T-helper 22 cell (primary cell): ENCODE data around the gene FRMPD1.

ENCODE experiments used
- DNase-seq: peaks from one replicate; pipeline ENCODE4 v3.0.0-alpha.2; 2020; ENCODE audit warnings: low read depth

FRMPD1 gene

DNA sequence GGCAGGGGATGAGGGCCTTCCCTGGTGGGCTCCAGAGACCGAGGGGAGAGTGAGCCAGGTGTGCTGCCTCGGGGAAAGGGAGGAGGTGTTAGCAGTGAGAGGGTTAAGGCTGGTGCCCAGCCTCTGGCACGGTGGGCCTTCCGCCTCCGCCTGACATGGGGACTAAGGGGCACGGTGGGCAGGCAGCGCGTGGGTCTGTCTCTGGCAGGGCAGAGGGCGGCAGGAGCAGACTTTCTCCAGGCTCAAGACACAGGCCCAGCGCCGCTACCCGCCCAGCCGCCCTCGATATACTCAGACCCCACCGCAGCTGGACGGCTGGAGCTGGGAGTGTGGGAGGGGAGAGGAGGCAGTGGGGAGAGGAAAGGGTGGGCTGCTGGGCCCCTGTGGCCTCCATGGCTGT lies 14.9 kb upstream of the FRMPD1 start:
- no peak for DNase-seq

DNA sequence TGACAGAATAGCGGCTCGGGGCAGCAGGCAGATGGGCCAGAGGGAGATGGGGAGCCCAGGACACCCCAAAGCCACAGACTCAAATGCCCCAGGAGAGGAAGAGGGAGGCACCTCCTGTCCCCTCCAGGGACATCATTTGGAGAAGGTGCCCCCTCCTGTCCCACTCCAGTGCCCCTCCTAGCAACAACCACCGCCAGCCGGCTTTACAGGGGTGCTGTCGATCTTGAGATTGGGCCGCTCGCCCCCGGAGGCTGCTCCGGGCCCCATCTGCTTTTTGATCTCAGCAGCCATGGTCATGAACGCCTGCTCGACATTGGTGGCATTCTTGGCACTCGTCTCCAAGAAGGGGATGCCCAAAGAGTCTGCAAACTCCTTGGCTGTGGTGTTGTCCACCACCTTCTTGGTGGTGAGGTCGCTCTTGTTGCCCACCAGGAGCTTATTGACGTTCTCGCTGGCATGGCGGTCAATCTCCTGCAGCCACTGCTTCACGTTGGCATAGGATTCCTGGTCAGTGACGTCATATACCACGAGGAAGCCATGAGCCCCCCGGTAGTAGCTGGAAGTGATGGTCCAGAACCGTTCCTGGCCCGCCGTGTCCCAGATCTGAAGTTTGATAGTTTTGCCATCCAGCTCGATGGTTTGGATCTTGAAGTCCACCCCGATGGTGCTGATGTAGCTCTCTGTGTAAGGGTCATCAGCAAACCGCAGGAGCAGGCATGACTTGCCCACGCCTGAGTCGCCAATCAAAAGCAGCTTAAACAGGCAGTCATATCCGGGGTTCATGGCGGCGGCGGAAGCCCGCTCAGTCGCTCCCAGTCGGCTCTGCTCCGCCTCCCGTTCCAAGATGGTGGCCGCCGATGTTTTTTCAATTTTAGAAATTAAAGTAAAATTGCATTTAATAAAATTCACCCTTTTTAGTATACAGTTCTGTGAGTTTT lies 14.0 kb upstream of the FRMPD1 start:
- DNase-seq: no peak

DNA sequence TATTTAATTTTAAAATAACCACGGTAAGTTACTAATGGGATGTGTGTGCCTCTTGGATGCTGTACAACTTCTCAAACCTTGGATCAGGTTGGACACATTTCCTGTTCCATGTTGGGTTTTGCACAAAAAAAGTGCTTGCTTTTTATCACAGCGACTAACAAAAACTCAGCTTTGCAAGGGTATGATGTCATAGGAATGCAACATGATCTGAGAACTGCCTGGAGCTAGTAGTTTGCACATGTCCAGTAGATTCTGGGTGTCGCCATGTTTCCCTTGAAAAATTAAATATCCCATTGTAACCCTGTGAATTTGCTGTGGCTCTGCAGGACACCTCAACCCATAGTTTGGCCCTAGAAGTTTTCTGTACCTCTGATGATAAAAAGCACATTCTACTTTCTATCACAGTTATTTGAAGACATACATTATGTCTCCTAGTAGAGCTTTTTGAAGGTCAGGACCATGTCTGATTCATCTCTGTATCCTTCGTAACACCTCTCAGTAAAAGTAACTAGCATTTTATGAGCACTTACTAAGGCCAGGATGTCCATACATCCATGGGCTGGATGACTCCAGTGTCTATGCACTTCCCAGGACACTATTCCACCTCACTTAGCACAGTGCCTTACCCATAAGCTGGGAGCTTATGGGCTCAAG lies 11.5 kb upstream of the FRMPD1 start:
- no peak for DNase-seq

DNA sequence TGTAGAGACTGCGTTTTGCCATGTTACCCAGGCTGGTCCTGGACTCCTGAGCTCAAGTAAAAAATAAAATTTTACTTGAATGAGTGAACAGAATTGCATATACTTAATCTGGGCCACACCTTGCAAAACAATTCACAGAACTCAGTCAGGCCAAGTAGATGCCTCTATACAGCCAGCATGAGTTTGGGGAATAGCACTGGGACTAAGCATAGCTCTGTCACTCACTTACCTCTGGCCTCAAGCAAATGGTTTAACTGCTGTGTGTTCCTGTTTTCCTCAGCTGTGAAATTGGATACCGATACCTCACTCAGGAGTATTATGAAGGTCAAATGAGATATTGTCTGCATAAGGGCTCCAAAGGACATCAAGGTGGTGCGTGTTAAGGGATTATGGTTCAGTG lies 10.9 kb upstream of the FRMPD1 start:
- DNase-seq: no peak

- no peak for DNase-seq
Measured at GRCh38 chr9:37640246-37640645, 10.5 kb upstream of the FRMPD1 start.

- no peak for DNase-seq
Measured at GRCh38 chr9:37641331-37641730, 9.4 kb upstream of the FRMPD1 start.

- DNase-seq: no peak
Measured at GRCh38 chr9:37643214-37643613, 7.5 kb upstream of the FRMPD1 start.

GRCh38 chr9:37645903-37646506 lies 4.7 kb upstream of the FRMPD1 start:
- no peak for DNase-seq

DNA sequence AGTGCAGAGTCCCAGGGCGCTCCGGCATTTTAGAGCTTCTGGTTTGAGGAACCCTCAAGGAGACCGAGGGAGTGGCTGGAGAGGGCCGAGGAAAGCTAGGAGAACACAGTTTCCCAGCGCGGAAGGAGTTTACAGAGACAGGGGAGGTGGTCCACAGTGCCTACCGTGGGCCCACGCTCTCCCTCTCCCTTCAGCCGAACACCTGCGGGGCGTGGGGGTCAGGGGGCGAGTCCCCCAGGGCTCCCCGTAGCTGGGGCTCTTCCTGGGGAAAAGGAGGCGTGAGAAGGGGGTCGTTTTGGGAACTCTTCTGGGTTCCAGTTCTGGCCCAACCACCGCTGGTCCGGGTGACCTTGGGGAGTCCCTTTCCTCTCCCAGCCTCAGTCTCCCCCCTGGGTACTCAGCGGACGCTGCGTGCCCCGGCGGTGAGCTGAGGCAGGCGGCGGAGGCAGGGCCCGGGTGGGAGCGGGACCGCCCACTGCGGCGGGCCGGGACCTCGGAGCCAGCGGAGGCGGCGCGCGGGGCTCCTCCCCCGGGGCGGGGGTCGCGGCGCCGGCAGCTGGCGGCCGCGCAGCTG lies 368 bp upstream of the FRMPD1 start:
- DNase-seq: no peak

DNA sequence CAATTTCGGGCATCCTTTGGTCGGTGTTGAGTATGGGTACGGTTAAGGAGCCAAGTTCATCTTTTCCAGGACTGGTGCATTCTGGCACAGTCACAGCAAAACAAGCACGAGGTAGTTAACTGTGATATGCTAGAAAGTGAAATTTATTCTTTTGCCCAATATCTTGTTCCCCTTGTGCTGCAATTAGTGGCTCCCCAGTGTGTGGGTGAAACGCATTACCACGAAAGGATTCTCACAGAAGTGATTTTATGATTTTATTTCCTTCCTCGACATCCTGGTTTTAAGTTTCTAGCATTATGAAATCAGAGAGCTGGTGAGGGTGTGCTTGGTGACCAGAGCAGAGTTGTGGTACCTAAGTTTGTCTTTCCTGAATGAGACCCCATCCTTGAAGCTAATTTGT lies 1.5 kb downstream of the FRMPD1 start:
- DNase-seq: no peak

GRCh38 chr9:37653385-37653784 lies 2.6 kb downstream of the FRMPD1 start:
- DNase-seq: no peak

- DNase-seq: no peak
Measured at GRCh38 chr9:37656936-37657335, 6.2 kb downstream of the FRMPD1 start.

DNA sequence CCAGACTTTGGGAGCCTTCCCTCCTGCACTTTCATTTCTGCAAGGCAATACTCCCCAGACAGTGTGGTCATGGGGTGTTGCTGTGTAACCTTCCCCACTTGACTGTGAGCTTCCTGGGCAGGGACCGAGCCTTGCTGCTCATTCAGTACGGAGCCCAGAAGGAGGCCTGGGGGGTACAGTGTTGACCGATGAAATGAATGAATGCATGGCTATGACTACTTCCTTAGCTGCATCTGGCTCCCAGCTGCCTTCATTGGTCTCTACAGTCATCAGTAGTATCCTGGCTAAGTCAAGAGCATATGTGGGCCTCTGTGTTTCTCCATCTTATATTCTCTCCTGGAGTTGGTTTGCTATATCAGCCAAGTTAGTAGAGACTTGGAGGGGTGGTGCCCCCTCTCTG lies 9.9 kb downstream of the FRMPD1 start:
- DNase-seq: no peak

- no peak for DNase-seq
Measured at GRCh38 chr9:37663926-37664325, 13.2 kb downstream of the FRMPD1 start.

GRCh38 chr9:37667706-37668105 lies 17.0 kb downstream of the FRMPD1 start:
- DNase-seq: no peak

DNA sequence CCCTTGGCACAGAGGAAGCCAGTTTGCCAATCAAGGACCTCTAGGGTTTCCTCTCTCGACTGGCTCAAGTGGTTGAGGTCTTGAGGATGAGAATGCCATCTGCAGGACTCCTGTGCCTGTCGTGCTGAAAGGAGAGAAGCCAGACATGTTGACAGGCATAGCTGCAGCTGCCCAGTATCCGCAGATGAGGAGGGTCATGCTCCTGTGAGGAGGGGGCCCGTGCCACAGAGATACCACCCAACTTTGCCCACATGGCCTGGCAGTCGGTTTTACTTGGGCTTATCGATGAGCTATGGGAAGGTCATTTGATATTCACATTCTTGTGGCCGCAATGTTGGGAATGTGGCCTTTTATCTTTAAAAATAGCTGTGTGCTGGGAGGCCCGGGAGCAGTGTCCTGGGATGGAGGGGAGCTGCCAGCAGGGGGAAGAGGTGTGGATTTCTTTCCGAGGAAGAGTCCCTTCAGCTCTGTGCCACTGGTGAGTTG lies 17.4 kb downstream of the FRMPD1 start:
- no peak for DNase-seq

DNA sequence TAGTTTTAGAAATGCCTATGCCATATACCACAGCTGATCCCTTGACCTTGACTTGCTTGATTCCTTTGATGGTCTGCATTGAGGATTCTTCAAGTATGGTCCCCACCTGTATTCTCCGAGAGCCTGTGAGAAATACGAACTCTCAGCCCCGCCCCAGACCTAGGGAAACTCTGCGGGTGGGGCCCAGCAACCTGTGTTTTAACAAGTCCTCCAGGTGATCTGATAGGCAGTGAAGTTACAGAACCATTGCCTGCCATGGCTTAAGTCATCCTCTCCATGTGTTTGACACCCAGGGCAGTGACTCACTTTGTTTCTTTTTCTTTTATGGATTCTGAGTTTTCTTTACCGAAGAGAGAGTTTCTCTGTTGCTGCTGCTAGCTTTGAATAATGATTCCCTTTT lies 18.5 kb downstream of the FRMPD1 start:
- DNase-seq: no peak

DNA sequence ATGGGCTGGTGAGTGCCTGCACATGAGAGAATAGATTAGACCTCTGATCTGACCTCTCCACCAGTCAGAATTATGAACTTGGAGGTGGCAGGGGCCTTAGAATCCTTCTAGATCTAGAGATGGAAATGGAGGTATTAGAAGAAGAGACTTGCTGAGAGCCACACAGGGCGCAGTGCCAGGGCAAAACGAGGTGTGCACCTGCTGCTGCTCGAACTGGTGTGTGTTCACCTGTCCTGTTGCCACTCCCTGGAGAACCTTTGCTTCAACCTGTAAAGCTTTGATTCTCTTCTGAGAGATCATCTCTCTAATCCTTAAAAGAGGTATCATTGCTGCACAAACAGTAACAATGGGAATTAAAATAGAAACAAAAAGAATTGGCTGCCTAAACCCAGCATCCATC lies 24.9 kb downstream of the FRMPD1 start:
- DNase-seq: no peak

GRCh38 chr9:37676411-37676830 lies 25.7 kb downstream of the FRMPD1 start:
- DNase-seq: no peak

GRCh38 chr9:37677435-37677834 lies 26.7 kb downstream of the FRMPD1 start:
- no peak for DNase-seq

DNA sequence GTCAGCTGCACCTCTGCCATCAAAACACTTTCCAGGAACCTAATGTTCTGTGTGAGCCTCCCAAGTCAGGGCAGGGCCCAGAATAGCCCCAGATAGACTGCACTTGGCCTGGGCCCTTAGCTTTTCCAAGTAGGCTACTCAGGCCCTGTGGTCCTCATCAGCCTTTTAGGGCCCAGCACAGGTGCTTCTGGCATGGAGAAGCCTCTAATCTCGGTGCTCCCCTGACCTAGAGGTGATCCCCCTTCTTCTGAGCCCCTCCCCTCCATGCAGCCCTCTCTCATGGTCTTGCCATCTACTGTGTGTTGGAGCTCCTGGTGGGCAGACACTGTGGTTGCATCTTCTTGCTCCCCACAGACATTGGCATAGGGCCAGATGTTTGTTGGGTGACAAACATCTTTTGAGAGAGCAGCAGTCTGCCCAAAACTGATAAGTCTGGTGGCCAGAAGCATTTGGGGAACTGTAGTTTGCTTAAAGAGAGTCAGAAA lies 28.1 kb downstream of the FRMPD1 start:
- DNase-seq: no peak

DNA sequence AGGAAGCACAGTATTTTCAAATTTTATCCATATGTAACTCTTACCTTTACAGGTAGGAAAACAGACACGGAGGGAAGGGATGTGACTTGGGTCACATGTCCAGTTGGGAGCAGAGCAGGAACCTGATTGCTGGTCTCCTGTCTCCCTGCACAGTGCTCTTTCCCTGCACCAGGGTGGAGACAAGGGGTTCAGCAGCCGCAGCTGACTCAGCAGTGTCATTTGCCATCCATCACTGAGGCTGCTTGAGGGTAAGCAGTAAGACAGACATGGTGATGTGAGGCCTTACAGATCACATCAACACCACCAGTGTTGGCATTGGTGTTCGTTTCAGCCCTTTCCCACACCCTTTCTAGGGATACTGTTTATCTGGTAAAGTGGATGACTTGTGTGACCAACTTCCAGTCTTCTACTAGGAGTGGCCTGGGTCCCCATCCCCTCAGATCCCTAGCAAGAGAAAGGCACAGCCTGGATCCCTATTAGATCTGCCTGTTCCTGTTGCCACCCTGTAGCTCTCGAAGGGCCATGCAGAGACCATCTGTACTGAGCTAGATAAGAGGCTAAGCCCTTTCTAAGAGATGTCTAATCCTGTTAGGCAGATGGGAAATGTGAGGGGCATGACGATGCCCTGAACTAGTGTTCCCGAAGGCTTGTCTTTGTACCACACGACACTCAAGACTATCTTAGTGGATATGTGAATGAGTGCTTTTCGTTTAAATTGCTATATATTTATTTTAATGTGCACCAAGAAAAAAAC lies 29.1 kb downstream of the FRMPD1 start:
- no peak for DNase-seq
